Mesothelial cell of epicardium (in vitro differentiated cells): Measurements from ENCODE around the gene DSTN. TPM values are rescaled to one million over a fixed set of nuclear protein-coding genes. Genes with fewer than 3 reads are reported as not detected.

Experiments
- DNase-seq, 2 experiments: peaks; one replicate each; pipeline ENCODE4 v3.0.0; 2021; ENCODE audit warnings: low spot score in 2 of 2; ENCODE audit not compliant: unreplicated experiment in 2 of 2
- H3K27ac Mint-ChIP-seq: 2 replicates; pipeline ENCODE4 v1.8.0; 2021; ENCODE audit warnings: mixed read lengths
- H3K27me3 Mint-ChIP-seq: 2 replicates; pipeline ENCODE4 v1.8.0; 2021; ENCODE audit warnings: low read depth, mixed read lengths
- H3K36me3 Mint-ChIP-seq: 2 replicates; pipeline ENCODE4 v1.8.0; 2021; ENCODE audit warnings: mixed read lengths
- H3K4me1 Mint-ChIP-seq: 2 replicates; pipeline ENCODE4 v1.8.0; 2021; ENCODE audit warnings: mixed read lengths
- H3K4me3 Mint-ChIP-seq: 2 replicates; pipeline ENCODE4 v1.8.0; 2021; ENCODE audit warnings: mild to moderate bottlenecking, moderate library complexity, mixed read lengths
- H3K9me3 Mint-ChIP-seq: 2 replicates; pipeline ENCODE4 v1.8.0; 2021; ENCODE audit warnings: mixed read lengths
- total RNA-seq: library from RNA; stranded (reverse); gene quantifications from 3 replicates; pipeline ENCODE4 v1.2.1, GENCODE V29; 2021
- TF ChIP-seq, protein P1 (sequence below): fragments of 200-600 bp; sonication (generic); IDR thresholded peaks from one replicate; pipeline ENCODE4 v1.5.0; 2021; ENCODE audit warnings: antibody characterized with exemption; ENCODE audit not compliant: unreplicated experiment

DSTN gene
- total RNA-seq, 1 donor from 2014 or later: 192 TPM

DNA sequence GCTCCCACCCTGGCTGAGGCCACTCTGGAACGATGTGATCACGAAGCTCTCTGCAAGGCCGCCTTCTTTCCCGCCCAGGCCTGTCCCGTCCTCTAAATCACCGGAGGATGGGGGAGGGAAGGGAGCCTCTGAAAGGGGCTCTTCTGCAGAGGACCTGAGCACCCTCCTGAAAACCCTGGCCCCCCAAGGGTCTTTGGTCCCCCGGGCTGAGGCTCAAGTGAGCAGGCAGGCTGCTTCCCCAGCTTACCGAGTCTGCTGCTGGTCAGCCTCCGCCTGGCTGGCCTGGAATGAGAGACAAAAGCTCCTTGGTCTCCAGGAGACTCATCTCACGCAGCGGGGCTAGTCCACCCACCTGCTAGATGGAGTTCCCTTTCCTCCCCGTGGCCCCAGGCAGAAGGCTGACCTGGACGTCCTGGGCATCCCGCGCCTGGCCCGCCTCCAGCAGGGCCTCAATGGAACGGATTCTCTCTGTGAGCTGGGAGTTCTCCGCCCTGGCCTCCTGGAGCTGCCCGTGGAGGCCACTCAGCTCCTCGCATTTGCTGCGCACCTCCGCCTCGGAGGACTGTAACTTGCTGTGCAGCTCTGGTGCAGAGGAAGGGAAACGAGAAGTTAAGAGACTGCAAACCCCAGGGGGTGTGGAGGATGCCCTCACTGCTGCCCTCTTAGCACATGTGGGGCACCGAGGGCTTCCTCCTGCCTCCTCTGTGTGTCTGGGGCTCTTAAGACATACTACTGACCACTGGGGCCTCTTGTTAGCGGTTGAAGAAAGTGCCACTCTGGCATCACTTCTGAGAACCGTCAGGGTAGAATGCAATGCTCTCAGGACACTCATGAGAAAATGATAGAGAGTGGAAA is 57.5 kb downstream of the DSTN start:
- TF ChIP-seq, protein P1, sequence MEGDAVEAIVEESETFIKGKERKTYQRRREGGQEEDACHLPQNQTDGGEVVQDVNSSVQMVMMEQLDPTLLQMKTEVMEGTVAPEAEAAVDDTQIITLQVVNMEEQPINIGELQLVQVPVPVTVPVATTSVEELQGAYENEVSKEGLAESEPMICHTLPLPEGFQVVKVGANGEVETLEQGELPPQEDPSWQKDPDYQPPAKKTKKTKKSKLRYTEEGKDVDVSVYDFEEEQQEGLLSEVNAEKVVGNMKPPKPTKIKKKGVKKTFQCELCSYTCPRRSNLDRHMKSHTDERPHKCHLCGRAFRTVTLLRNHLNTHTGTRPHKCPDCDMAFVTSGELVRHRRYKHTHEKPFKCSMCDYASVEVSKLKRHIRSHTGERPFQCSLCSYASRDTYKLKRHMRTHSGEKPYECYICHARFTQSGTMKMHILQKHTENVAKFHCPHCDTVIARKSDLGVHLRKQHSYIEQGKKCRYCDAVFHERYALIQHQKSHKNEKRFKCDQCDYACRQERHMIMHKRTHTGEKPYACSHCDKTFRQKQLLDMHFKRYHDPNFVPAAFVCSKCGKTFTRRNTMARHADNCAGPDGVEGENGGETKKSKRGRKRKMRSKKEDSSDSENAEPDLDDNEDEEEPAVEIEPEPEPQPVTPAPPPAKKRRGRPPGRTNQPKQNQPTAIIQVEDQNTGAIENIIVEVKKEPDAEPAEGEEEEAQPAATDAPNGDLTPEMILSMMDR: no peak
- no peaks in the 10 kb centered on the region for H3K9me3 Mint-ChIP-seq
- peaks cover 36% of the 10 kb centered on the region for H3K36me3 Mint-ChIP-seq
- H3K27ac Mint-ChIP-seq: no peak overlapping the region
- H3K27me3 Mint-ChIP-seq: no peaks in the 10 kb centered on the region
- no peak for DNase-seq
- H3K4me3 Mint-ChIP-seq: no peak overlapping the region
- H3K4me1 Mint-ChIP-seq: no peaks in the 10 kb centered on the region

DNA sequence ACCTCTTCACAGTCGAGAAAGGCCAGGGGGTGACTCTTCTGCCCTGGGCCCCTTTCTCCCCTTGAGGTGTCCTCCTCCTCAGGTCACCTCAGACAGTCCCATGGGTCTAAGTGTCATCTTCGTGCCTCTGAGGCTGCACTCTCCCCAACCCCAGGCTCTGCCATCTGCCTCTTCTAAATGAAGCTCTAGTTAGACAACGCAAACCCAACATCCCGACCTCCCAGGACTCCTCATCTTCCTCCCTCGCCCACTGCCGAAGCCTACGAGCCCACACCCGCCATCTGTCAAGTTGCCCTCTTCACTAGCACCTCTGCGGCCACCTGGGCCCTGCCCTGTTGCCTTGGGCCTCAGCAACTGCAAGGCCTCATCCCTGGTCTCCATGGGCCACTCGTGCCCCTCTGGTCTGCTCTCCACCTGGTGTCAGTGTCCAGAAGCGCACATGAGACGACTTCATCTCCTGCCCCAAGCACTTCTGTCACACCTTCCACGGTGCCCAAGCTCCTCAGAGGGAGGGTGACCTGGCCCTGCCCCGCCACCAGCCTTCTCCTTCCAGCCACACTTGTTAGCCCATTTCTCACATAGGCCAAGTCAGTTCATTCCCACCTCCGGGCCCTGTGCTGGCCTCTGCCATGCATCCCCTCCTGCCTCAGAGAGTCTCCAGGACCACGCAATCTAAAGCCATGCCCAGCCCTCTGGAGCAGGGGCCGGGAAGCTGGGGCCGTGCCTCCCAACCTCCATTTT is 58.4 kb downstream of the DSTN start:
- Mint-ChIP-seq H3K36me3 (peaks cover 38% of the 10 kb centered on the region), H3K27me3 (no peaks in the 10 kb centered on the region), H3K4me1 (no peaks in the 10 kb centered on the region), H3K9me3 (no peaks in the 10 kb centered on the region), H3K4me3 (no peak overlapping the region), H3K27ac (peak overlapping the region; percentile 4)
- no peak for DNase-seq
- TF ChIP-seq, protein P1: no peak

DNA sequence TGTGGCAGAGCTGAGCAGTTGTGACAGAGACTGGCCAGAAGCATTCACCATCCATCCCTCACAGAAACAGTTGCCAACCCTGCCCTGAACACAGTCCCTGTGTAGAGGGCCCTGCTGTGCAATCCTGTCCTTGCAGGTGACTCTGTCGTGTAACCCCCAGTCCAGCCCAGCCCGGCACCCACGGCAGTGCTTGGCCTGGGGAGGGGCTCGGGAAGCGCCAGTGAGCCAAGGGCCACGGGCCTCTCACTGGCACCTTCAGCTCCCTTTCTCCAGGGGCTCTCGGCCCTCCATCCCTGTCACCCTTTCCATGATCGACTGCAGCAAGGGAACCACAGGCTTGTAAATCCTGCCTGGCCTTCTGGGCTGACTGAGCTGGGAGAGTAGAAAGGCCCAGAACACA is 59.1 kb downstream of the DSTN start:
- Mint-ChIP-seq H3K4me3 (no peak overlapping the region), H3K27me3 (no peaks in the 10 kb centered on the region), H3K4me1 (no peaks in the 10 kb centered on the region), H3K27ac (no peak overlapping the region), H3K36me3 (peaks cover 41% of the 10 kb centered on the region), H3K9me3 (no peaks in the 10 kb centered on the region)
- DNase-seq: no peak
- TF ChIP-seq, protein P1: no peak

DNA sequence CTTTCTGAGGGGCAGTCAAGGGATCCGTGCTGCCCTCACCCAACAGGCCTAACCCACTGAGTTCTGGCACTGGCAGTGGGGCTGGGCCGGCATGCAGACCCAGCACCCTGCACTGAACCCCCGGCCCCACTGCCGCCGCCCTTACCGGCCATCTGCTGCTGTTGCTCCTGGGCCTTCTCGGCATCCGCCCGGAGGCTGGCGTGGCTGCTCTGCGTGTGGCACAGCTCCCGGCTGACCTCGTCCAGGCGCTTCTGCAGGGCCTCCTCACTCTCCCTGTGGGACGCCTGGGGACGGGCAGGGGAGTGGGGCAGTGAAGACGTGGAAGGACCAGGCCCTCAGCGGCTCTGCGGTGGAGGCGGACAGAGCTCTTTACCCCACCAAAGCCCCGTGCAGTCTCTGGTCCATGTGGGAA is 59.8 kb downstream of the DSTN start:
- H3K27ac Mint-ChIP-seq: no peak overlapping the region
- no peak overlapping the region for H3K4me3 Mint-ChIP-seq
- H3K9me3 Mint-ChIP-seq: no peaks in the 10 kb centered on the region
- no peaks in the 10 kb centered on the region for H3K27me3 Mint-ChIP-seq
- peaks cover 44% of the 10 kb centered on the region for H3K36me3 Mint-ChIP-seq
- no peak for DNase-seq
- no peaks in the 10 kb centered on the region for H3K4me1 Mint-ChIP-seq
- TF ChIP-seq, protein P1: no peak

DNA sequence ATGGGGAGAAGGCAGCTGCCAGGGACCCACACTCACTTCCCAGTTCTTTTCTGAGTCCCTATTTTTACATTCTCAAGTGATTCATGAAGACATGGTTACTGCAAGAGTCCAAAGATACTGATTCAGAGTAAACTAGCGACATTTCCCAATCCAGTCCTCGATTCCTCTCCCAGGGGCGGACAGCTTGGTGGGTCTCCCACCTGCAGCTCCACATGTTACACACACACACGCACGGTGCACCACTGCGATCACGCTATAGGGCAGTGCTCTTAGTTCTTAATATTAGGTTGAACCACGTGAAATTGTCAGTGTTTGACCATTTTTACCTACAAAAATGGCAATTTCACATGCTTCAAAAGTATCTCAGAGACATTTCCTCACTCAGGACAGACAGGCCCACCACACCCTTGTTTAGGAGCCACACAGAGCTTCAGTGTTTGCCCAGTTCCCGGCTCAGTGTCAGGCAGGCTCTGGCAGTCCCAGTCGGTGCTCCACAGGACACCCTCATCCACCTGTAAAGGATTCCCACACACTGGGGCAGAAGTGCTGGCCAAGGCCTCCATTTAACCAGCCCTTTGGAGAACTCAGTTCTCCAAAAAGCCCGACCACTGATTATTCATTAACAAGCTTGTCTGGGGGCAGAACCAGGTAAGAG is 60.4 kb downstream of the DSTN start:
- no peak overlapping the region for H3K27ac Mint-ChIP-seq
- TF ChIP-seq, protein P1: no peak
- peaks cover 44% of the 10 kb centered on the region for H3K36me3 Mint-ChIP-seq
- H3K4me1 Mint-ChIP-seq: no peaks in the 10 kb centered on the region
- no peaks in the 10 kb centered on the region for H3K9me3 Mint-ChIP-seq
- DNase-seq: no peak
- H3K4me3 Mint-ChIP-seq: no peak overlapping the region
- no peaks in the 10 kb centered on the region for H3K27me3 Mint-ChIP-seq
